K562 (cell line): ENCODE measurements around the gene TWSG1.
"Not testable (repeated sequence)": the region's sequence is repeated elsewhere in the genome, so short reads cannot be mapped to it uniquely, and the experiment has no call there.

Experiments used
- IRF1 ChIP-seq: sonication (generic); formaldehyde crosslinking; IDR thresholded peaks from 2 replicates; pipeline ENCODE4 v1.8.0; 2022; ENCODE audit warnings: missing genetic modification reagents, mild to moderate bottlenecking, borderline replicate concordance
- LEF1 ChIP-seq: fragments of 450-650 bp; IDR thresholded peaks from 2 replicates; pipeline ENCODE4 v1.6.1; 2016; ENCODE audit warnings: mild to moderate bottlenecking
- MAFG ChIP-seq: fragments of 450-650 bp; conservative IDR thresholded peaks from 2 replicates; pipeline ENCODE4 v1.6.1; 2016; ENCODE audit warnings: missing genetic modification characterization, missing compliant biosample characterization
- RFX5 ChIP-seq: IDR thresholded peaks from 2 replicates; pipeline ENCODE4 v1.6.1; 2011; ENCODE audit warnings: low read depth, mild to moderate bottlenecking, improper control_type of control experiment, low read length
- ZFP91 ChIP-seq: sonication (generic); formaldehyde crosslinking; IDR thresholded peaks from 2 replicates; pipeline ENCODE4 v1.8.0; 2022; ENCODE audit warnings: mild to moderate bottlenecking, missing genetic modification reagents

DNA sequence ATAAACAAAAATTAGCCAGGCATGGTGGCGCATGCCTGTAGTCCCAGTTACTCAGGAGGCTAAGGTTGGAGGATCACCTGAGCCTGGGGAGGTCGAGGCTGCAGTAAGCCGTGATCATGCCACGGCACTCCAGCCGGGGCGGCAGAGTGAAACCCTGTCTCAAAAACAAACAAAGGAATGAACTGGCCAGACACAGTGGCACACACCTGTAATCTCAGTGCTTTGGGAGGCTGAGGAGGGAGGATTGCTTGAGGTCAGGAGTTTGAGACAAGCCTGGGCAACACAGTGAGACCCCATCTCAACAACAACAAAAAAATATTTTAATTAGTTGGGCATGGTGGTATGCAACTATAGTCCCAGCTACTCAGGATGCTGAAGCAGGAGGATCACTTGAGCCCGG lies 116.3 kb downstream of the TWSG1 start:
- not testable (repeated sequence) for TF ChIP-seq IRF1 (CRISPR knock-in tag); MAFG (tag); ZFP91 (CRISPR knock-in tag); LEF1; RFX5
